GM18499 (cell line): Measurements from ENCODE around the gene GATB.
"Not testable (repeated sequence)": the region's sequence is repeated elsewhere in the genome, so short reads cannot be mapped to it uniquely, and the experiment has no call there.

Experiments
- ATAC-seq: cut with Tn5 transposase; IDR thresholded peaks from one replicate; pipeline ENCODE4 v1.9.1; 2021; ENCODE audit warnings: moderate number of reproducible peaks; ENCODE audit not compliant: insufficient read depth, unreplicated experiment

GATB gene

DNA sequence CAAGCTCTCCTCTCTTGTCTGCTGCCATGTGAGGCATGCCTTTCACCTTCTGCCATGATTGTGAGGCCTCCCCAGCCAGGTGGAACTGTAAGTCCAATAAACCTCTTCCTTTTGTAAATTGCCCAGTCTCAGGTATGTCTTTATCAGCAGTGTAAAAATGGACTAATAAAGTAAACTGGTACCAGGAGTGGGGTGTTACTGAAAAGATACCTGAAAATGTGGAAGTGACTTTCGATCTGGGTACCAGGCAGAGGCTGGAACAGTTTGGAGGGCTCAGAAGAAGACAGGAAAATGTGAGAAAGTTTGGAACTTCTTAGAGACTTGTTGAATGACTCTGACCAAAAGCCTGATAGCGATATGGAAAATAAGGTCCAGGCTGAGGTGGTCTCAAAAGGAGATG is 24.0 kb downstream of the GATB start:
- not testable (repeated sequence) for ATAC-seq

DNA sequence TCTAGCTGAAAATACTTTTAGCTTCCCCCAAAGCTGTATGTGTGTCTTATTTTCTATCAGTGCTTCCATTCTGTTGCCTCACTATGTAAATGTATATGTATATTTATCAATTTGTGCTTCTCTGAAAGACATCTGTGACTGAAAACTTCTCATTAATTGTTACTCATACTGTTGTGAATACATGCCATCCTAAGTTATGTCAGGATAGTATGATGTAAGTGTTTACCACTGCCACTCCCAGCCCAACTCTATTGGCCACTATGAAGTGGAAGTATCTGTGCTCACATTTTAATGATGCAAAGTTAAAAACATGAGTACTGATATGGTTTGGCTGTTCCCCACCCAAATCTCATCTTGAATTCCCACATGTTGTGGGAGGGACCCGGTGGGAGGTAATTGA is 24.4 kb downstream of the GATB start:
- ATAC-seq = no peak

DNA sequence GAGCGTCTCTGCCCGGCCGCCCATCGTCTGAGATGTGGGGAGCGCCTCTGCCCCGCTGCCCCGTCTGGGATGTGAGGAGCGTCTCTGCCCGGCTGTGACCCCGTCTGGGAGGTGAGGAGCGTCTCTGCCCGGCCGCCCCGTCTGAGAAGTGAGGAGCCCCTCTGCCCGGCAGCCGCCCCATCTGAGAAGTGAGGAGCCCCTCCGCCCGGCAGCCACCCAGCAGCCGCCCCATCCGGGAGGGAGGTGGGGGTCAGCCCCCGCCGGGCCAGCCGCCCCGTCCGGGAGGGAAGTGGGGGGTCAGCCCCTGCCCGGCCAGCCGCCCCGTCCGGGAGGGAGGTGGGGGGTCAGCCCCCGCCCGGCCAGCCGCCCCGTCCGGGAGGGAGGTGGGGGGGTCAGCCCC is 29.1 kb downstream of the GATB start:
- not testable (repeated sequence) for ATAC-seq

- ATAC-seq = no peak
Observed at GRCh38 chr4:151729731-151730559, 30.9 kb downstream of the GATB start.

DNA sequence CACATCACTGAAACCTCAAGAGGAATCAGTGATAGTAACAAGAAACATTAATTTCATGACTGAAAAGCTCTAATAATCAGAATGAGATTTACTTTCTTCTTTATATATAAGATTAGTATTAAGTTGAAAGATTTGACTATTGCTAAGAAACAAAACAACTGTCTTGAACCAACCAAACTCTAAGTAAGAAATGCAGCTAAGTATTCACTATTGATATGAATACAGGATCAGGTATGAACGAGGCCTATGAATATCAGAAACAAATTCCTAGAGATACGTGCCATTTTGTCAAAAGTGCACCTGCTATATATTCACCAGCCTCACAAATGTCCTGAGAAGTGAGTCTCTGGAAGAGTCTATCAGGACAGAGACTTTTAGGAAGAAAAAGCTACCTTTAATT is 32.1 kb downstream of the GATB start:
- ATAC-seq = no peak

- no peak for ATAC-seq
Observed at GRCh38 chr4:151728006-151728405, 32.8 kb downstream of the GATB start.

DNA sequence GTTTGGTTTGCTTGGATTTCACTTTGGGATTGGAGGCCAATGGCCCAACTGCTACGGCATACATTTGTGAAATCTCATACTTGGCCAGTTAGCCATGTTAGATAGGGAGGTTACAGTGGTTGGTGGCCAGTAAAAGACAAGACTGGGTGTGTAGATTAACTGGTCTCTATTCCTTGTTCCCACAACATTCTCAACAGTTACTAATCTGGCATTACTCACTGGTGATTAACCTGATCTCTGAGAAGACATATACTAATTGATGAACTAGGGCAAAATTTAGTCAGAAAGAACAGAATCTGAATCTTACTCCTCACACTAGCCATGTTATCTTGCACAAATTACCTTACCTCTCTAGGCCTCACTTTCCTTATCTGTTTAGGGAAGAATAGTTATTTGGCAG is 33.4 kb downstream of the GATB start:
- no peak for ATAC-seq

DNA sequence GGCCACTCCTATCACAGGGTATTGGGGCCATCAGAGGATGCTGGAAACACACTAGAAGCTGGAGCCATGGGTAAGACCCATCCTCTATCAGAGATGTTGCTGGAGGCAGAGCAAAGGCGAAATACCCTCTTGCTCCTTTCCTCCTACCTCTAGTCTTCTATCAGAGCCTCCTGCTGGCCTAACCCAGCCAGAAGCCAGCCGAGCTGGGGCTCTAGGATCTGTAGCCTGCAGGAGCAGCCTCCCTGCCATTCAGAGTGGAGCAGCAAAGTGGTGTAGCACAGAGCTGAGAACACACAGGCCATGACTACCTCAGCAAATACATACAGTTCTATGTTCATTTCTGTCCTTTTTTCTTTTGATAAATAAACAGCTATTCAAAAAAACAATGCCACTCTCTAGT is 35.7 kb downstream of the GATB start:
- ATAC-seq = no peak

DNA sequence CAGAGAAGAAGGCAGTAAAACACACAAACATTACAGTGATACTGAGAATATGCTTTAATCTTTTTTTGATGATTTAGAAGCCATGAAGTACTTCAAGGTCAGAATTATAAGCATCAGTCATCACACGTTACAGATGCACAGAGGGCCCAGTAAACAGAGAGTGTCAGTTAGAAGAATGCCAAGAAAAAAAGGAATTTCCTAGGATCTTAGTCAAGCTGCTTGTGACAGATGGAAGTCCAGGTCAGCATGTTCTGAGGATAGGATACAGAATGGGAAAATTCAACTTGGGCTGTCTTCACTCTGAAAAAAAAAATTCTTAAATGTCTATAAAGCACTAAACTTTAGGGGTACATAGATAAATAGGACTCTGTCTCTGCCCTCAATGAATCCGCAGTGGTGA is 38.9 kb downstream of the GATB start:
- ATAC-seq = no peak

- ATAC-seq = no peak
Observed at GRCh38 chr4:151721466-151721865, 39.3 kb downstream of the GATB start.

GRCh38 chr4:151719956-151720334 is 40.9 kb downstream of the GATB start:
- ATAC-seq = no peak

DNA sequence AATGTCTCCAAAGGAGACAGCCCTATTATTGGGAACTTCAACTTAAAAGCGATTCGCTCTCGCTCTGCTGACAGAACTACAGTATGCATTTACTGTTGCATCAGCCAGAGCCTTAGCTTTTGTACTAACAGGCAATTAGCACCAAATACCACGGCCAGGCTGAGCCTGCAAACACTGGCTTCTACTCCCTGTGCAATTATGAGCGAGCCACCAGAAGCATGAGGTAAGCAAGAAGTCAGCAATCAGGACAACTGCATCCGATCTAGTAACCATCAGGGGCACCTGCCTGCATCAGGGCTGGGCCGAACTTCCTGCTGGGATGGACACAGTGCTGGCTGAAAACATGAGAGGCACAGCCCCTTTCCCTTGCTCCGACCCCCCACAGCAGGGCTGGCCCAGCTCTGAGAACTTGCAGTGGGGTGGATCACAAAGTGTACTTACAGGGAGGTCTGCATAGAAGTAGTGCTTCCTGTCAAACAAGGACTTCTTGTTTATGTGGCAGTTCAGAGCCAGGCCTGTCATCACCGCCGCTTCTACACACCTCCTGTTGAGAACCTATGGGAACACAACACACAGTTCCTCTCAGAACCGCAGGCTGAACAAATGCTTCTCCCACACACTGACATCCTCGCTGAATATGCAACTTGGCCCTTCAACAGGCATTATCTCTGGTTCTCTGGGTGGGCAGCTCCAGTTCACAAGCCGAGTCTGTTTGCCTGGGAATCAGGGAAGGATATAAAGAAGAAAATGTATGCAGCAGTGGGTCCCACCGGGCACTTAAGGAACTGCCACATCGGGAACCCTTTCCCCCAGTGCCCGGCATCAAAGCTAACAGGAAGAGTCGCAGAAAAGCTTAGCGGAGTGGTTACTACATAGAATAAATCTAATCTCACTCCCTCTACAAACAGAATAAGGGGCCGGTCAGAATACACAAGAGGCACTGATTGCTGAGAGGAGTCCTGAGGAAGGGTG is 41.5 kb downstream of the GATB start:
- ATAC-seq = no peak

GRCh38 chr4:151717909-151718628 is 42.7 kb downstream of the GATB start:
- no peak for ATAC-seq

DNA sequence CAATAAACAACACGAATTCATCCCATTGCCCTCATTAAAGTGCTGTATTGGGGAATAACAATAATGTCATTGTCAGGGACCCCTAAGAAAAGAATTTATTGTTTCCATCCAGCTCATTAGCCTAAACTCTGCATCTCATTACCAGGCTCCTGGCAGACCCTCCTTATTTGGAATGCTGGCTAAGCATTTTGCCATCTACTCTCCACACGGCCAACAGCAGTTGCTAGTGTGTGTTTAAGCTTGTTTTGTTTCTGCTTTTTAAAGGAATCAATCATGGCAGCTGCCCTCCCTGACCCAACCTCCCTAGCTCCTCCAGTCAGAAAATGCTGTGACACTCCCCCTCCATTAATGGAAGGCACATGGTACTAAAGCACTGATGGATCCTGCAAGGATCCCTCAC is 43.5 kb downstream of the GATB start:
- no peak for ATAC-seq

- ATAC-seq = no peak
Observed at GRCh38 chr4:151716324-151716723, 44.5 kb downstream of the GATB start.

GRCh38 chr4:151715881-151716280 is 44.9 kb downstream of the GATB start:
- ATAC-seq = no peak

GRCh38 chr4:151712777-151713176 is 48.0 kb downstream of the GATB start:
- no peak for ATAC-seq

DNA sequence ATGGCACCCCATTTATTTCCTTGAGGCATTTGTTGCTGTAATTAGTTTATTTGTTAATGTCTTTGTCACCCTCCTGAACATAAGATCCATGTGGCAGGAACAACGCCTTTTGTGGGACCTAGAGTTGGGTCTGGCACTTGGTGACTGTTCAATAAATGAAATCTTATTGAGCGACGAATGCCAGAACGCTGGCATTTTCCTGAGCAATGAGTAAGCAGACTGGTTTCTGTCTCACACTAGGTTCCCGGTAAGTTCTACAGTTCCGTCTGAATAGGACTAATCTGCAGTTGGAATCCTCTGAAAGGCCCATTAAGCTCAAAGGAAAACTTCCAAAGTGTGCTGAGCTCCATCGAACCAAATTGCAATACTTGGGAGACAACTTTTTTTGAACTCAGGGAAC is 49.2 kb downstream of the GATB start:
- ATAC-seq = no peak

DNA sequence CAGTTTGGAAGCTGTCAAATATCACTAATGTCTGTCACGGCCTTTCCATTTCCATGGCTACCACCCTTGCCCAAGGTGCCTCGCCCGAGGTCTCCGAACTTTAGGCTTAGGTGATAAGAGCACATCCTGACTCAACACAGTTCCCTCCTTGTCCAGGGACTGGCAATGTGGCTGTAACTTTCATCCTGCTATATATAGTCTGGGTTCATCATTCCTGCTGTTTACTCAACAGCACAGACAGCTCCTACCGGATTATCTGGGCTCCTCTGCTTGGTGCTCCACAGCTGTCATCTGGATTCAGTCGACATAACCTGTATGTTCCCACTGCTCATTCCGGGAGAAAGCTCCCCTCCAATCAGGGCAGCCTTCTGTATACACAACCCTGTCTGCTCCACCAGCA is 51.2 kb downstream of the GATB start:
- no peak for ATAC-seq

- no peak for ATAC-seq
Observed at GRCh38 chr4:151709071-151709470, 51.7 kb downstream of the GATB start.

GRCh38 chr4:151708100-151708499 is 52.7 kb downstream of the GATB start:
- ATAC-seq = no peak
